Neuronal stem cell (in vitro differentiated cells): ENCODE measurements around the gene GFRA4.
A peak's percentile ranks its signal among the peaks of the same experiment; 100 is the strongest.

ENCODE experiments used
- DNase-seq: peaks from one replicate; pipeline ENCODE4 v3.0.0-alpha.2; 2013; ENCODE audit warnings: low spot score
- H2AFZ ChIP-seq: one replicate; pipeline ENCODE4 v1.6.1; 2013; ENCODE audit warnings: mild to moderate bottlenecking, low read length, inconsistent platforms
- H2AK5ac ChIP-seq: 2 replicates; pipeline ENCODE4 v1.6.1; 2013; ENCODE audit warnings: low read depth, mild to moderate bottlenecking, inconsistent platforms, low read length, moderate library complexity, mixed read lengths
- H2BK120ac ChIP-seq: 2 replicates; pipeline ENCODE4 v1.6.1; 2013; ENCODE audit warnings: low read depth, mild to moderate bottlenecking, inconsistent platforms, low read length, moderate library complexity, mixed read lengths
- H2BK12ac ChIP-seq: one replicate; pipeline ENCODE4 v1.6.1; 2013; ENCODE audit warnings: low read length, inconsistent platforms
- H2BK15ac ChIP-seq: 2 replicates; pipeline ENCODE4 v1.6.1; 2013; ENCODE audit warnings: mild to moderate bottlenecking, low read length, inconsistent platforms, mixed read lengths
- H2BK5ac ChIP-seq: one replicate; pipeline ENCODE4 v1.6.1; 2013; ENCODE audit warnings: inconsistent platforms, mild to moderate bottlenecking, low read length, moderate library complexity
- H3K14ac ChIP-seq: one replicate; pipeline ENCODE4 v1.6.1; 2013; ENCODE audit warnings: low read length, inconsistent platforms
- H3K18ac ChIP-seq: 2 replicates; pipeline ENCODE4 v1.6.1; 2013; ENCODE audit warnings: low read length, inconsistent platforms
- H3K23ac ChIP-seq: 2 replicates; pipeline ENCODE4 v1.6.1; 2013; ENCODE audit warnings: low read depth, mild to moderate bottlenecking, mixed read lengths, low read length, inconsistent platforms; ENCODE audit not compliant: poor library complexity
- H3K27ac ChIP-seq: replicated peaks from 3 replicates; pipeline ENCODE4 v1.5.1; 2013; ENCODE audit warnings: low read length, inconsistent platforms
- H3K27me3 ChIP-seq, 3 experiments: 2 replicates each; pipeline ENCODE4 v1.6.1; 2013; ENCODE audit warnings: low read length in 3 of 3, mild to moderate bottlenecking in 2 of 3, inconsistent platforms in 1 of 3, low read depth in 1 of 3, mixed read lengths in 1 of 3, moderate library complexity in 1 of 3; ENCODE audit not compliant: control insufficient read depth in 3 of 3, insufficient read depth in 3 of 3
- H3K36me3 ChIP-seq, 2 donors: replicated peaks in 1 of 2; 2 replicates each; pipeline ENCODE4 v1.6.1; 2013; ENCODE audit warnings: low read length in 2 of 2; ENCODE audit not compliant: control insufficient read depth in 2 of 2, insufficient read depth in 2 of 2
- H3K4ac ChIP-seq: 2 replicates; pipeline ENCODE4 v1.6.1; 2013; ENCODE audit warnings: inconsistent platforms, mild to moderate bottlenecking, low read length, moderate library complexity
- H3K4me1 ChIP-seq, 2 donors: 1 replicate in 1 of 2; 2 replicates in 1 of 2; pipeline ENCODE4 v1.6.1; 2013; ENCODE audit warnings: low read length in 2 of 2, low read depth in 1 of 2; ENCODE audit not compliant: control insufficient read depth in 2 of 2, insufficient read depth in 1 of 2
- H3K4me2 ChIP-seq: one replicate; pipeline ENCODE4 v1.6.1; 2013; ENCODE audit warnings: mild to moderate bottlenecking, low read length, inconsistent platforms; ENCODE audit not compliant: insufficient read depth, poor library complexity, severe bottlenecking
- H3K4me3 ChIP-seq, 2 donors: 2 replicates each; pipeline ENCODE4 v1.5.1; 2013; ENCODE audit warnings: low read length in 2 of 2, mild to moderate bottlenecking in 2 of 2, inconsistent platforms in 1 of 2, moderate library complexity in 1 of 2
- H3K79me1 ChIP-seq: one replicate; pipeline ENCODE4 v1.6.1; 2013; ENCODE audit warnings: low read depth, mild to moderate bottlenecking, inconsistent platforms, low read length, moderate library complexity
- H3K9ac ChIP-seq: one replicate; pipeline ENCODE4 v1.6.1; 2013; ENCODE audit warnings: mild to moderate bottlenecking, low read depth, low read length, inconsistent platforms; ENCODE audit not compliant: poor library complexity
- H3K9me3 ChIP-seq, 2 donors: replicated peaks in 1 of 2; 2 replicates each; pipeline versions ENCODE3 to v1.6.1; 2013; ENCODE audit warnings: low read length in 2 of 2, mild to moderate bottlenecking in 2 of 2, inconsistent platforms in 1 of 2, low read depth in 1 of 2, mixed read lengths in 1 of 2, moderate library complexity in 1 of 2; ENCODE audit not compliant: control insufficient read depth in 2 of 2, insufficient read depth in 1 of 2
- H4K8ac ChIP-seq: one replicate; pipeline ENCODE4 v1.6.1; 2013; ENCODE audit warnings: low read depth, mild to moderate bottlenecking, inconsistent platforms, low read length, moderate library complexity
- H4K91ac ChIP-seq: one replicate; pipeline ENCODE4 v1.6.1; 2013; ENCODE audit warnings: low read length, low read depth, mild to moderate bottlenecking, inconsistent platforms; ENCODE audit not compliant: poor library complexity
- WGBS, 2 donors: extraction: QIAGEN DNeasy Blood & Tissue Kit; methylation state at CpG; one replicate each; pipeline ENCODE4 v1.1.7; 2013; ENCODE audit warnings: missing lambda C conversion rate in 2 of 2, mixed read lengths in 1 of 2; ENCODE audit not compliant: insufficient read length in 2 of 2, insufficient replicate concordance in 1 of 2; ENCODE audit errors: extremely low coverage in 2 of 2; 5-methylcytosine and 5-hydroxymethylcytosine counted together

Gene GFRA4

DNA sequence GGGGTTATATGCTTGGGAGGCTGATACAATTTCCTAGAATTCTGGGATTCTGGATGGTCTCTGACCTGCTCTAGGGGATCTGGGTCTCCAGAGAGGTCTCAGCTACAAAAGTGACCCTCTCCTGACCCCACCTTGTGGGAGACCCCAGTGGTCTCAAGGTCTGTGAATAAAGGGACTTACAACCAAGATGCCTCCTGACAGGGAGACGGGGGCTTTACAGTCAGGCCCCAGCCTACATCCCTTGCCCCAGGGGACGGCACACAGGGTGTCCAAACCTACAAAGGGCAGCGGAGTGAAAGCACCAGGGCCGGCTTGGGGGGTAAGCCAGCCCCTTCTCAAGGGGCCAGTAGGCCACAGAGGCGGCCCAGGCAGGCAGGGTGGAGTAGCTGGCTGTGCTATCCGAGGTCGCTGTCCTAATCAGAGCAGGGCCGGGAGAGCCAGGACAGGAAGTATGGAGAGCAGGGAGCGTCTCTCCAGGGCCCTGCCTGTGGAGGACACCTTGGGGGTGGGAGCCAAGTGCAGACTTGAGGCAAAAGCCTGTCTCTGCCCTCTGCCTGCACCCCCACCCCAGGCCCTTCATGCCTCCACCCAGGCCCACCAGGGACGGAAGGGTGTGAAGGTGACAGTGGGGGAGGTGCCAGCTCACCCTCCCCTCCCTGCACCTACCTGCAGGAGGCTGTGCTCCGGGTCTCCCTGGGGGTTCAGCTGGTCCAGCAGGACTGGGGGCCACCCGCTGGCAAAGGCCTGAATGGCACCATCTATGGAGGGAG lies 3.5 kb downstream of the GFRA4 start:
- Histone ChIP-seq H2BK15ac (no peak overlapping the region), H3K4me1 (peaks cover 5 to 7% of the 10 kb centered on the region in 2 donors), H3K9ac (no peak overlapping the region), H2AK5ac (peak overlapping the region; percentile 86), H2AFZ (peak overlapping the region; percentile 77), H3K79me1 (no peaks in the 10 kb centered on the region), H4K91ac (no peak overlapping the region), H2BK12ac (no peak overlapping the region), H3K4me3 (no peak overlapping the region), H2BK120ac (no peak overlapping the region), H3K4me2 (no peak overlapping the region), H4K8ac (no peak overlapping the region), H3K4ac (no peak overlapping the region), H3K23ac (no peak overlapping the region), H2BK5ac (peak overlapping the region; percentile 90), H3K36me3 (no peaks in the 10 kb centered on the region), H3K9me3 (peaks cover 0 to 3% of the 10 kb centered on the region in 2 donors), H3K14ac (peak overlapping the region; percentile 71), H3K27me3 (peaks cover 0 to 25% (median 9%) of the 10 kb centered on the region in 3 experiments), H3K27ac (no peak overlapping the region), H3K18ac (peak overlapping the region; percentile 64)
- WGBS, 2 donors = no CpG with 5 or more reads among the region's 12 CpGs
- no peak for DNase-seq

DNA sequence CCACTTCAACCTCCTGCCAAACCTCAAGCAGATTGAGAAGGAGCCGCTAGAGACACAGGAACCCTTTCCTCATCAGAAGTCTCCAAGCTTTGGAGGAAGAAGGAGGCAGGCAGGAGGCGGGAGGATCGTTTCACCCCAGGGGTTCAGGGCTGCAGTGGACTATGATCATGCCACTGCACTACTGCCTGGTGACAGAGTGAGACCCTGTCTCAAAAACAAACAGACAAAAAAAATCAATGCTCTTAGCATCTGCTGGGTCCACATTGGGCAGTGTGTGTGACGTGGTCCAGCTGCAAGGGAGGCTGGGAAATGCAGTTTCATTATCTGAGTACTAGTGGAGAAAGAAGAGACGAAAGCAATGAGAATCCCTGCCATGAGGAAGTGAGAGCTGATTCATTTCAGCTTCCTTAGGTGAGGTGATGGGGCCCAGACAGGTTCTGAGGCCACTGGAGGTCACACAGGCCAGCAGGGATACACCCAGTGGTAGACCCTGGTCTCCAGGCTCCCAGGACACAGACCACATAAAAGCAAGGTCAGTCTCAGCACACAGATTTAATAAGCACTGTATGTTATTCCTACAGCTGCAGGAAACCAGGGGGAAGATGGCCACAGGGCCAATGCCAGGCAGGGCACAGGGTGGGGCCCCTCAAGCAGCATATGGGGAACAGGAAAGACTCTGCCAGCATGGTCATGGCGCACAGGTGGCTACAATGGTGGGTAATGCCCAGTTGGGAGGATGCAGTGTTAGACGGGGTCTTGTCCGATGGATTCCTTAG lies 4.3 kb downstream of the GFRA4 start:
- Histone ChIP-seq H2AK5ac (no peak overlapping the region), H2BK12ac (no peak overlapping the region), H3K27ac (no peak overlapping the region), H3K23ac (no peak overlapping the region), H3K4ac (peak overlapping the region; percentile 56), H4K8ac (no peak overlapping the region), H2BK5ac (peak overlapping the region; percentile 54), H2BK15ac (peak overlapping the region; percentile 76), H3K79me1 (no peaks in the 10 kb centered on the region), H2AFZ (peak overlapping the region; percentile 77), H3K9me3 (peaks cover 0 to 3% of the 10 kb centered on the region in 2 donors), H3K36me3 (no peaks in the 10 kb centered on the region), H3K9ac (no peak overlapping the region), H4K91ac (no peak overlapping the region), H3K27me3 (peaks cover 0 to 25% (median 9%) of the 10 kb centered on the region in 3 experiments), H3K18ac (peak overlapping the region; percentile 53), H3K4me3 (no peak overlapping the region), H3K4me1 (peaks cover 5 to 9% of the 10 kb centered on the region in 2 donors), H2BK120ac (no peak overlapping the region), H3K4me2 (no peak overlapping the region), H3K14ac (peak overlapping the region; percentile 65)
- DNase-seq = no peak
- WGBS, 2 donors = no CpG with 5 or more reads among the region's 8 CpGs

- no peak overlapping the region for H4K8ac ChIP-seq
- peaks cover 5 to 10% of the 10 kb centered on the region in 2 donors for H3K4me1 ChIP-seq
- H2BK12ac ChIP-seq = no peak overlapping the region
- H3K23ac ChIP-seq = no peak overlapping the region
- peak overlapping the region; percentile 65 for H3K14ac ChIP-seq
- H3K9ac ChIP-seq = peak overlapping the region; percentile 38
- no peak overlapping the region for H3K4me3 ChIP-seq
- H3K9me3 ChIP-seq = peaks cover 0 to 3% of the 10 kb centered on the region in 2 donors
- H2BK120ac ChIP-seq = no peak overlapping the region
- H4K91ac ChIP-seq = no peak overlapping the region
- H3K4ac ChIP-seq = no peak overlapping the region
- H2BK15ac ChIP-seq = peak overlapping the region; percentile 76
- peak overlapping the region; percentile 54 for H2BK5ac ChIP-seq
- no CpG with 5 or more reads among the region's 7 CpGs for WGBS, 2 donors
- H3K79me1 ChIP-seq = no peaks in the 10 kb centered on the region
- H3K27me3 ChIP-seq = peaks cover 0 to 25% (median 6%) of the 10 kb centered on the region in 3 experiments
- H3K4me2 ChIP-seq = no peak overlapping the region
- peak overlapping the region; percentile 53 for H3K18ac ChIP-seq
- H2AK5ac ChIP-seq = no peak overlapping the region
- H3K27ac ChIP-seq = no peak overlapping the region
- peak overlapping the region; percentile 77 for H2AFZ ChIP-seq
- H3K36me3 ChIP-seq = no peaks in the 10 kb centered on the region
- DNase-seq = no peak
Measured at GRCh38 chr20:3658019-3658715, 5.0 kb downstream of the GFRA4 start.

- WGBS, 2 donors = no CpG with 5 or more reads among the region's 4 CpGs
- H2AK5ac ChIP-seq = no peak overlapping the region
- no peaks in the 10 kb centered on the region for H3K9me3 ChIP-seq
- DNase-seq = no peak
- no peak overlapping the region for H3K14ac ChIP-seq
- H3K27me3 ChIP-seq = peaks cover 0 to 3% (median 0%) of the 10 kb centered on the region in 3 experiments
- no peak overlapping the region for H2BK15ac ChIP-seq
- H2AFZ ChIP-seq = no peak overlapping the region
- no peak overlapping the region for H3K23ac ChIP-seq
- no peak overlapping the region for H3K9ac ChIP-seq
- H3K27ac ChIP-seq = no peak overlapping the region
- H3K18ac ChIP-seq = peak overlapping the region; percentile 26
- H3K79me1 ChIP-seq = no peaks in the 10 kb centered on the region
- no peak overlapping the region for H2BK12ac ChIP-seq
- H4K8ac ChIP-seq = no peak overlapping the region
- H3K4ac ChIP-seq = no peak overlapping the region
- peak overlapping the region; percentile 17 for H2BK5ac ChIP-seq
- H4K91ac ChIP-seq = no peak overlapping the region
- peaks cover 5 to 12% of the 10 kb centered on the region in 2 donors for H3K4me1 ChIP-seq
- H3K36me3 ChIP-seq = peaks cover 0 to under 1% of the 10 kb centered on the region in 2 donors
- no peak overlapping the region for H3K4me3 ChIP-seq
- no peak overlapping the region for H3K4me2 ChIP-seq
- peak overlapping the region; percentile 79 for H2BK120ac ChIP-seq
Measured at GRCh38 chr20:3655131-3655405, 8.1 kb downstream of the GFRA4 start.
